ENCODE results near the gene DDX17.

The DDX17 gene

GRCh38 chr22:38506118-38506962 is at the start of gene DDX17:
DDX17 (minus strand) TSS chr22:38506311.
- peak within 1 kb of the TSS; percentile 67 for H3K4me3 ChIP-seq (ENCODE audit: low read length)

GRCh38 chr22:38554281-38554680 is 48.2 kb upstream of the DDX17 start:
- no peak overlapping the region for H3K4me3 ChIP-seq (ENCODE audit: low read length)
- peak; percentile 90 for DNase-seq (ENCODE audit: low read depth)
- TF ChIP-seq CTCF (conservative IDR thresholded peaks at IDR 0.05; ENCODE audit: low read length), result no peak

More at GRCh38 chr22:38506118-38506962, at the start of gene DDX17:
- peak; percentile 94 for DNase-seq (ENCODE audit: low read depth)
- TF ChIP-seq CTCF (conservative IDR thresholded peaks at IDR 0.05; ENCODE audit: low read length), result no peak

GRCh38 chr22:38549101-38549894 is 43.2 kb upstream of the DDX17 start:
- no peak for TF ChIP-seq CTCF (conservative IDR thresholded peaks at IDR 0.05; ENCODE audit: low read length)
- no peak for DNase-seq (ENCODE audit: low read depth)
- H3K4me3 ChIP-seq (ENCODE audit: low read length), result no peak overlapping the region

- TF ChIP-seq CTCF (conservative IDR thresholded peaks at IDR 0.05; ENCODE audit: low read length), result no peak
- DNase-seq (ENCODE audit: low read depth), result no peak
Observed at GRCh38 chr22:38540701-38541100, 34.6 kb upstream of the DDX17 start.

GRCh38 chr22:38531251-38531938 is 25.3 kb upstream of the DDX17 start:
- TF ChIP-seq CTCF (conservative IDR thresholded peaks at IDR 0.05; ENCODE audit: low read length), result no peak
- DNase-seq (ENCODE audit: low read depth), result no peak
- no peak overlapping the region for H3K4me3 ChIP-seq (ENCODE audit: low read length)

More at GRCh38 chr22:38540701-38541100, 34.6 kb upstream of the DDX17 start:
- H3K4me3 ChIP-seq (ENCODE audit: low read length), result no peak overlapping the region

- no peak for TF ChIP-seq CTCF (conservative IDR thresholded peaks at IDR 0.05; ENCODE audit: low read length)
- H3K4me3 ChIP-seq (ENCODE audit: low read length), result no peak overlapping the region
- no peak for DNase-seq (ENCODE audit: low read depth)
Observed at GRCh38 chr22:38524429-38524828, 18.3 kb upstream of the DDX17 start.

All from AG10803 (cell line).